CD4-positive, alpha-beta T cell treated with Interleukin-6 at 100 ng/mL for 8 hours (primary cell): ENCODE results near the gene ADAM8.

Experiments used
- DNase-seq: peaks from one replicate; pipeline ENCODE4 v3.0.0-alpha.2; 2020; ENCODE audit warnings: mixed read lengths, low spot score

Gene ADAM8

GRCh38 chr10:133281628-133282372 is 5.1 kb upstream of the ADAM8 start:
- DNase-seq: no peak

GRCh38 chr10:133281084-133281483 is 4.4 kb upstream of the ADAM8 start:
- no peak for DNase-seq

- no peak for DNase-seq
Measured at GRCh38 chr10:133280391-133281059, 3.9 kb upstream of the ADAM8 start.

DNA sequence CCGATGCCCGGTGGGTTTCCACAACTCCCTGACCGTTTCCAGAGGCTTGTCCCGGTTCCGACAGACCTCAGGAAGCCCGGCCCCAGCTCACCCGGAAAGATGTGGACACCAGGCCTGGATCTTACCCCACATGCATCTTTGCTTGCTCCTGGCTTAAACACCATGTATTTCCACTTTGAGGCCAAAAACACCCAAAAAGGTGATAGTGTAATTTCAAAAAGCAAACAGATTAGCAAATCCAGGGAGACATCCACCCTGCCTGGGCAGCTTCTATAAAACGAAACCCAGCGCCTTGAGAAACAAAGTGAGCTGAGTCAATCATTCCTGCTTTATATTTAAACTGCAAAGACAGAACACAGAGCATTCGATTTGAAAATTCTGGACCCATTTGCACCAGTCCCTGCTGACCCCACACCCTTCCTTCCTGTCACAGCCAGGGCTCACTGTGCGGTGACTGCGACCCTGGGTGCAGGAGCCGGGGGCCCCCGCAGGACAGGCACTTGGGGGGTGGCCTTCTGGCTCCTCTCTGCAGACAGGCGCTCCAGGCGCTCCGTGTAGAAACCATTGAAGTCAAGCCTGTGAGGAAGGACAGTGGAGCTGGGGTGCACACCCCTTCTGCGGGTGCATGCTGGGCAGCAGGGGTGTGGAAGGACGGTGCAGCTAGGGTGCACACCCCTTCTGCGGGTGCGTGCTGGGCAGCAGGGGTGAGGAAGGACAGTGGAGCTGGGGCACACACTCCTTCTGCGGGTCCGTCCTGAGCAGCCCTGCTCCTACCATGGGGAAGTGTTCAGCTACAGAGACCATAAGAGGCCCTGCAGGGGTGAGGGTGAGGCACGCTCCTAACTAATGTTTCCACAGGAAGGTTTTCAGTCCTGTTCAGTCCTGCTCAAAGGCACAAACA is 2.9 kb upstream of the ADAM8 start:
- no peak for DNase-seq

DNA sequence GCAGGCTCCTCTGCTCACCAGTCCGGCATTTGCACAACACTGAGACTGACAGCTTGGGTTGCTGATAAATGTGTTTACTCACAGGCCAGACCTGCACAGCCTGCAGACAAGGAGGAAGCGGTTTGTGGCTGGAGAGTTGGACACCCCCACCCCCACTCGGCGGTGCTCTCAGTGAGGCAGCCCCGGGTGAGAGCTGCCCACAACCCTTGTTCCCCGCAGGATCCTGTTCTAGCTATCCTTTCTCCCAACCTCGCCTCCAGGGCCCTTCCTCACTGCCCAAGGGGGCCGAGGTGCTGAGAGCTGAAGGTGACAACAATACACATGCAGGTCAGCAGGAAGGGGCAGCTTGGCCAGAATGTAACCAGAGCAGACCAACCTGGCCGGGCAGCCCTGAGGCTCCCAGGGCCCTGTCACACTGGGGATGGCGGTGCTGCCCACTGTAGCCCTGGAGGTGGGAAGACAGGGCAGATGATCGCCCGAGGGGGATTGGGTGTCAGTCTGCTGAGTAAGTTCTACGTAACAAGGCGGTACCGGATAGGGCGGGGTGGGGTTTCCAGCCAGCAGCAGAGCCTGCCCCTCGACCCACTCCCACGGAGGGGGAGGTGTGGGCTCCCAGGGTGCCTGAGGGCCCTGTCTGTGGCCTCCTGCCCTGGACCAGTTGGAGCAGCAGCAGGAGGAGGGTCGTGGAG is 2.1 kb upstream of the ADAM8 start:
- peak; percentile 67 for DNase-seq

- DNase-seq: no peak
Measured at GRCh38 chr10:133277993-133278576, 1.4 kb upstream of the ADAM8 start.

DNA sequence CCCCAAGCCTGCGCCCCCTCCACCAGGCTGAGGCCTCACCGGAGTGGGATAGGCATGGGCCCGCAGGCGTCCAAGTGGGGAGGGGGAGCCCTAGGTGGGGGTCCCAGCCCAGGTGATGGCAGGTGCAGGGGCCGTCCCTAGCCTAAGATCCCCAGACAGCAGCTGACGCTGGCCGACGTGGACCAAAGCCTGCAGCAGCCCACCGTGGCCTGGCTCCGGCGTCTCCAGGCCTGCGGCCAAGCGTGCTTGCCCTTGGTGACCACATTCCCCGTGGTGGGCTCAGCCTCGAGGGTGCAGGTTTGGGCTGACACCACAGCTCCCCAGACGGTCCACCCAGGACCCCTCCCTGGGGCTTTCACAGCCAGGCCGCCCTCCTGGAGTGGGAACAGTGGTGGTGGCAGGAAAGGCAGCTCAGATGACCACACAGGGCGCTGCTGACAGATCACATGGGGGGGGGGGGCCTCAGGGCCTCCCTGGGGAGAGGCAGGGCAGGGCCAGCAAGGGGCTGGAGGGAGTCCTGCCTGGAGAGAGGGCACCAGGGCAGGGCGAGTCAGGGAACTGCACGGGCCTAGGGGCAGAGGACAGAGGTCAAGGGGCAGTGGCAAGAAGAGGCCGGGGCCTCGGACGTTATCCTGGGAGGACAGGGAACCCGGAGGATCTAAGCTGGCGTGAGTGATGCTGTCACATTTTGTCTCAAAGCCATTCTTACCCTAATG is 767 bp upstream of the ADAM8 start:
- no peak for DNase-seq

DNA sequence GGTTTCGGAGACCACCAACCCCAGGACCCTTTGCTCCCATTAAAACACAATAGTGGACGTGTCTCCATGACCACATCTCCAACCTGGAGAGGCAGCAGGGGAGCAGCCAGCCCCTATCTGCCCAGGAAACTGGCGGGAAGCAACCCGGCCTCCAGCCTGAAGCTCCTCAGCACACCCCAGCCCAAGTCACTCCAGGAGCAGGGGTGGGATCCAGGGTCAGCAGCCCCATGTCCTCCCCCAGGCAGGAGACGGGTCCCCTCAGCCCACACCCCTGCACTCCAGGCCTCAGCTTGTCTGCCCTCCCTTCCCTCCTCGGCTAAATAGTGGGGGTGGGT is 601 bp downstream of the ADAM8 start:
- DNase-seq: no peak

GRCh38 chr10:133275684-133276092 is 980 bp downstream of the ADAM8 start:
- peak; percentile 46 for DNase-seq

- DNase-seq: peak; percentile 83
Measured at GRCh38 chr10:133274751-133275683, 1.7 kb downstream of the ADAM8 start.

GRCh38 chr10:133273534-133274143 is 3.0 kb downstream of the ADAM8 start:
- DNase-seq: no peak

DNA sequence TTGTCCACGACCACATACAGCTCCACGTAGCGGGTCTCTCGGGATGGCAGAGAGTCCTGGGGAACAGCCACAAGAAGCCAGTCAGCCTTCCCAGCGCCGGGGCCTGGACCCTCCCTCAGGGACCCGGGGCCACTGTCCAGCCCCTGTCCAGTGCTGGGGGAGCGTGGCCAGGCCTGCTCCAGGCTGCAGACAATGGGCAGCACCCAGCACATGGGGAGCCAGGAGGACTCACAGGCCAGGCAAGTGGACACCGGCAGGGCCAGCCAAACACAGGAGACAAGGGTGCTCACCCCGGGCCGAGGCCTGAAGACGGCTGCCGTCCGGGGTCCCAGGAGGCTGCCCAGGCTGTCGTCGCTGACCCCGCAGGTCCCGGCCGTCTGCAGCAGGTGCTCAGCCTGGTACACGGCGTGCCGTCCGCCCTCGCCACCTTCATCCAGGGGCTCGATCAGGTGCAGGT is 3.7 kb downstream of the ADAM8 start:
- DNase-seq: no peak

DNA sequence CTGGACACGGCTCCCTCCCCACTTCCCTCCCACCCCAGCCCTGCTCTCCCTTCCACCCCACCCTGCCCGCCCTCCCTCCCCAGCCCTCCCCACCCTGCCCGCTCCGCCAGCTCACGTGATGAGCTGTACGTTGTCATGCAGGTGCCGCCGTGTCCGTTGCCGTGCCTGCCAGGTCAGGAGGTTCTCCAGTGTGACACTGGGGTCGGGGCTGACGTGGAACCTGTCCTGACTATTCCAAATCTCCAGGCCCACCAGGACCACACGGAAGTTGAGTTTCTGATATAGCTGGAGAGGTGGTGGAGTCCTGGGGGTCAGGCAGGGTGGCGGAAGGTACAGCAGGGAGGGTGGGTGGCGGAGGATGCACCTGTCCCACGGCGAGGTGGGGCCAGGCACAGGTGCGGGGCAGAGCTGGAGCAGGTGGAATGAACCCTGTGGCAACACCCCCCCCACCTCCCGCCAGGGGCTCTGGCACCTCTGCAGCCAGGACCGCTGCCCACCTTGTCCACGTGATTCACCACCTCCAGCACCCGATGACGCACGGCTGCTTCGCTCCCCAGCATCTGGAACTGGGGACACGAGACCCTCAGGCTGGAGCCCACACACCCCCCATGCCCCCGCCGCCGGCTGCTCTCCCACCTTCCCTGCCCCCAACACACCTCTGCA is 4.2 kb downstream of the ADAM8 start:
- no peak for DNase-seq

- no peak for DNase-seq
Measured at GRCh38 chr10:133271521-133272300, 5.0 kb downstream of the ADAM8 start.

GRCh38 chr10:133270773-133271297 is 5.8 kb downstream of the ADAM8 start:
- no peak for DNase-seq

DNA sequence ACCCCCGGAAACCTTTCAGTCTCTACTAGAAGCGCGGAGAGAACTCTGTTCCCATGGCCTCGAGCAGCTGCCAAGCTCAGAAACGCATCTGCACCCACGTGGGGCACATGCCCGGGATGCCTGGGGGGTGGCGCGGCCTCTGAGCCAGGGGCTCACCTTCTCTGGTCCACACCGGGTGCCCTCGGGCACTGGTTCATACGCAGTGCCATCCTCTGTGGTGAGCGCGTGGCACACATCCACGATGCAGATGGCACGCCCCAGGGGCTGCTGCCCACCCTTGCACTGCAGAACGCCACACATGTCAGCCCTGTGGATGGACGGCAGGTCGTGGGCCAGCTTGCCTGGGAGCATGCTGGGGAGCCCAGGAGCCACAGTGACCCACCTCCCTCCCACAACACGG is 6.5 kb downstream of the ADAM8 start:
- DNase-seq: no peak

DNA sequence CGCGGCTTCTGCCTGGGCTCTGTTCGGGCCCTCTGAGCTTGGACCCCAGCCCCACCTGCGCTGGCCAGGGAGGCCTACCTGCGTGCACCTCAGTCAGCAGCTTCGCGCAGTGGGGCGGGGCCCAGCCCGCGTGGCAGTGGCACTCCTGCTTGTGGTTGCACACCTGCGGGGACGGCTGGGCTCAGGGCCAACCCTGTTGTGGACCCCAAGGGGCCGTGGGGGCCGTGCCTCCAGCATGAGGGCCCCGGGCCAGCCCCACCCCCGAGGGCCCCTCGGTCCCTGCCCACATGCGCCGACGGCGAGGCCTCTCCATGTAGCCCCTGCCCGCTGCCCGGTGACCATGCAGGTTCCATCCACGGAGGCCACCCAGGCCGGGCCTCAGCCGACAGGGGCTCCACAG is 7.3 kb downstream of the ADAM8 start:
- DNase-seq: no peak

DNA sequence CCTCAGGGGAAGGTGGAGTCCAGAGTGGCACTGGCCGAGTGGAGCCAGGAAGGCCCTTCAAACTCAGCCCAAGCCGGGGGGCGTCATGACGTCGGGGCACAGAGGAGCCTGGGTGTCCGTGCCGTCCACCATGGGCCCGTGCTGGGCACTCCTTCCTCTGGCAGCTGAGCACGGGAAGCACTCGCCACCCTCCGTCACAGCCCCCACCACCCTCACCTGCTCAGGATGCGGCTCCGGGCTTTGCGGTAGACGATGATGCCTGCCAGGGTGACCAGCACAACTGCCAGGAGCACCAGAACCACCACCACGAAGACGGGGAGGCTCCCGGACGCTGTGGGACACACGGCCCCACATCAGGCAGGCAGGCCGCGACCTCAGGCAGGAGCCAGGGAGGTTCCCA is 8.1 kb downstream of the ADAM8 start:
- DNase-seq: no peak
